NCI-H2029 (cell line): ENCODE results near the gene GTF3C6.
"Not testable (repeated sequence)": the region's sequence is repeated elsewhere in the genome, so short reads cannot be mapped to it uniquely, and the experiment has no call there.

Source experiments
- DNase-seq: peaks from one replicate; lab custom pipeline; 2025; lab: John Stamatoyannopoulos, UW

The GTF3C6 gene

DNA sequence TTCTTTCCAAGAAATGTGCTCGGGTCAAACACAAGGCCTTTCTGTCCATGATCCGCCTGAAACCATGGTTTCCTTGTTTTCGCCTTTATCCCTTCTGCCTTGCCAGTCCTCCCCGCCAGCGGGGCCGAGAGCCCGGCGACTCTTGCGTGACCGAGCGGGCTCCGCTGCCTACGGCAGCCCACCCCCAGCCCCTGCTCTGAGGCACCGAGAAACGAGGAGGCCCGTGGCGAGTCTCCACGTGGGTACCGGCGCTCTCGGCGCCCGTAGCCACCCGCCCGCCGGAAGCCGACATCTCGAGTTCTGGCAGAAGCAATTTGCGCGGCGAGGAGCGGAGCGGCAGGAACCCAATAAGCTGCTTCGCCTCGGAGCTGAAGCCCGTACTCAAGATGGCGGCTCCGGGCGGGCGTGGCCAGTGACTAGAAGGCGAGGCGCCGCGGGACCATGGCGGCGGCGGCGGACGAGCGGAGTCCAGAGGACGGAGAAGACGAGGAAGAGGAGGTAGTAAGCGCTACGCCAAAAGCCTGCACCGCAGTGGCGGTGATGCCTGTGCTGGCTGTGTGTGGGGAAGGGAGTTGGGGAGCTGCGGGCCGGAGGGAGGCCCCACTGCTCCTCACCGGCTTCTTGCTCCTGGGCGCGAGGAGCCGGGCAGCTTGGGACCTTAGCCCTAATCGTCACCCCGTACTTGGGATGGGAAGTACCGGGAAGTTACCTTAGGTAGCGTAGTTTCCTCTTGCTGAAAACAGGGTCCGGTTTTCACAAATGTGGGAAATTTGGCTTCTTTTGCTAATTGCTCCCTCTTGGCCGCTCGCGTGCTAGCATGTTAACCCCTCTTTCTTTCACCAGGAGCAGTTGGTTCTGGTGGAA, at the start of gene GTF3C6:
Gene GTF3C6 (plus strand): TSS at position 378 of the 864 bp plus-strand sequence. CDS start 64 bp downstream, at position 442.
- peak; percentile 86 for DNase-seq

DNA sequence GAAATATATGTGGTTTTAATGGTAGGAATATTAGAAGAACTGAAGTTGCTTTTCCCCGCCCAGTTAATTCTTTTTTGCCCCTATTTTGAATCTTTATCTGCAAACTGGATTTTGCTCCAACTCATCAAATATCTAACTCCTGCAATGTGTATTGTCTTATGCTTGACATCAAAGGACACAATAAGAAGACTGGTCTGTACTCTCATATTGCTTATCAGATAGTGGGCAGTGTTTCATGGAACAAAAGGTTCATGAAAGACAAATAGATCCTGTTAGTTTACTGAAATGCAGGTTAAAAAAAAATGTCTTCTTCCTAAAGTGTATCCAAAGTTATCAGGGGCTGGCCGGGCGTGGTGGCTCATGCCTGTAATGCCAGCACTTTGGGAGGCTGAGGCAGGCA, 27.7 kb upstream of the GTF3C6 start:
- no peak for DNase-seq

DNA sequence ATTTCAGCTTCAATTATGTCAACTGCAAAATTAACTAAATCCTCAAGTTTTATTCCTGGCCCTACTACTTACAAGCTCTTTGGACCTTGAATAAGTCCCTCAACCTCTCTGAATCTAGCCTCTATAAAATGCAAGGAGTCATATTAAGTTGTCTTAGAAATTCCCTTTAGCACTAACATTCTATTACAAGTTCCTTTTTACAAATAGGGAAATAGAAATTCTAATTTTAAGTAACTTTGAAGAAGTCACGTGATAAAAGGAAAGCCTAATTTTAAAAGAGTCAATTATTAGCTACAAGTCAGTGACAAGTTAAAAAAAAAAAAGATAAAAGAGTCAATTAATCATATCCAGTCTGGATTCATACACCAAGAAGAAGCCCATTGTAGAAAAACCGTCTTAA, 24.6 kb upstream of the GTF3C6 start:
- no peak for DNase-seq

DNA sequence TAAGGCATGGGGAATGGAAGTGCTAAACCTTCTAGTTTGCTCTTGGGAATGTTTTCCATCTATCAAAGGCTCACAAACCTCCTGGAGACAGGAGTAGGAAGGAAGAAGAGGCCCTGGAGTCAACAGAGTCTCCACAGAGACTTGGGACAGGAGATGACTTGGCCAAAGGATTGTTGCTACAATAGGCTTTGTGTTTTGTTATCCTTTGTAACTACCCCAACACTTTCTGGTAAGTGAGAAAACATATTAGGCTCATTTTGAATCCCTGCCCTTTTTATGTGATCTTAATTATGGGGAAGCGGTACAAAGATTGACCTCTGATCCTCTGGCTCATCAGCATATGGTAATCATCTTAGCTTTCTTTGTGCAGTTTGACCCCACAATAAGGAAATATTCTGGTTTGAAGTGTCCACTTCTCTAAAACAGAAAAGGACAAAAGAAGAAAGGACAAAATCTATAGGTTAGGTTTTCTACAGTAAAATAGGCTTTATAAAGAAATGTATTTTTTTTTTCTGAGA, 24.1 kb upstream of the GTF3C6 start:
- no peak for DNase-seq

DNA sequence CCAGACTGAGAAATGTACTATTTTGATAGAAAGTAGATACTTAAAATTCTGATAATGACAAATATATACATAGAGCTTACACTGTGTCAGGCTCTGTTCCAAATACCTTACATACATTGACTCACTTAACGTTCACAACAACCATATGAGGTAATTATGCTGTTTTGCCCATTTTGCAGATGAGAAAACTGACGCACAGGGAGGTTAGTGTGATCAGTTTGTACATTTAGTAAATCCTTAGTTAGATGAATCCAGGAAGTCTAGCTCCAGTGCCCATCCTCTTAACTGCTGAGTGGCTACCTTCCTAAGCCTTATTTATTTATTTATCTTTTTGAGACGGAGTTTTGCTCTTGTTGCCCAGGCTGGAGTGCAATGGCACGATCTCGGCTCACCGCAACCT, 23.3 kb upstream of the GTF3C6 start:
- DNase-seq, result no peak

GRCh38 chr6:110938171-110938570, 20.3 kb upstream of the GTF3C6 start:
- no peak for DNase-seq

DNA sequence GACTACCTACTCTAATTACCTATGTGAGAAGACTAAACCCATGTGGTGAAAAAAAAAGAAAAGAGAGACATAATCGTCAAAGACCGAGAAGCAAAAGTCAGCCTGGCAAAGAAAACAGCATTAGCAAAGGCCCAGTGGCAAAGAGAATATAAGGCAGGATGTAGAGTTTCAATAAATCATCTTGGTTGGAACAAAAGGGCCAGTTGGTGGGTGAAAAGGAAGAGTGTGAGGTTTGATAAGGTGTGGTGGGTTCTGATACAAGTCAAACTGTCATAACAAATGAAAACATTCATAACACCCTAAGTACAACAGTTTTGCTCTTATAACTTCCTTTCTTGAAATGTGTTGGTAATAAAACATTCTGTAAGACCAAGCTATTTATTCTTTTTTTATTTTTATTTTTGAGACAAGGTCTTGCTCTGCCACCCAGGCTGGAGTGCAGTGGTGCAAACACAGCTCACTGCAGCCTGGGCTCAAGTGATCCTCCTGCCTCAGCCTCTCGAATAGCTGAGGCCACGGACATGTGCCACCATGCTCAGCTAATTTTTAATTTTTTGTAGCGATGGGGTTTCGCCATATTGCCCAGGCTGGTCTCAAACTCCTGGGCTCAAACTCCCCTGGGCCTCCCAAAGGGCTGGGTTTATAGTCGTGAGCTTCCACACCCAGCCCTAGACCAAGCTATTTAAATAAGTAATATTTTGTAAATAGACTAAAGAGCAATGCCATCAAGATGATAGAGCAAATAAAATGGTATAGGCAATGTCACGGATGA, 18.9 kb upstream of the GTF3C6 start:
- no peak for DNase-seq

GRCh38 chr6:110944681-110945151, 13.8 kb upstream of the GTF3C6 start:
- DNase-seq, result peak; percentile 11

GRCh38 chr6:110946498-110946897, 12.0 kb upstream of the GTF3C6 start:
- no peak for DNase-seq

GRCh38 chr6:110949679-110950285, 8.7 kb upstream of the GTF3C6 start:
- no peak for DNase-seq

GRCh38 chr6:110950440-110950839, 8.1 kb upstream of the GTF3C6 start:
- DNase-seq, result no peak

DNA sequence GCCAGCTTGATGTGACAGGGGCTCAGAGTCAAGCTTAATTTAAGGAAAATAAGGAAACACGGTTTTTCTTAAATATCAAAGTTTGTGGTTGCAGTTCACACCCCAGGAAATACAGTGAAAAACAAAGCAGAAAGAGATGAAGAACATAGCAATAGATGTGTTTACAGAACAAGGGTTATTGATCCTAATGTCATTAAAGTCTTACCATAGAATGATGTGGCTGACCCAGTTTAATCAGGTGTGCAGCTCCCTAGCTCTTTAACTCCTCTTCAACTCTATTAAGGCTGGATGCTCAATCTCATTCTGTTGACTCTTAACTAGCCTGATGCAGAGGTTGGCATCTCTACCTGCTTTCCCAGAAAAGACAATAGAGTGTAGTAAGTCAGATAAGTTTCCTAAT, 7.5 kb upstream of the GTF3C6 start:
- DNase-seq, result no peak

DNA sequence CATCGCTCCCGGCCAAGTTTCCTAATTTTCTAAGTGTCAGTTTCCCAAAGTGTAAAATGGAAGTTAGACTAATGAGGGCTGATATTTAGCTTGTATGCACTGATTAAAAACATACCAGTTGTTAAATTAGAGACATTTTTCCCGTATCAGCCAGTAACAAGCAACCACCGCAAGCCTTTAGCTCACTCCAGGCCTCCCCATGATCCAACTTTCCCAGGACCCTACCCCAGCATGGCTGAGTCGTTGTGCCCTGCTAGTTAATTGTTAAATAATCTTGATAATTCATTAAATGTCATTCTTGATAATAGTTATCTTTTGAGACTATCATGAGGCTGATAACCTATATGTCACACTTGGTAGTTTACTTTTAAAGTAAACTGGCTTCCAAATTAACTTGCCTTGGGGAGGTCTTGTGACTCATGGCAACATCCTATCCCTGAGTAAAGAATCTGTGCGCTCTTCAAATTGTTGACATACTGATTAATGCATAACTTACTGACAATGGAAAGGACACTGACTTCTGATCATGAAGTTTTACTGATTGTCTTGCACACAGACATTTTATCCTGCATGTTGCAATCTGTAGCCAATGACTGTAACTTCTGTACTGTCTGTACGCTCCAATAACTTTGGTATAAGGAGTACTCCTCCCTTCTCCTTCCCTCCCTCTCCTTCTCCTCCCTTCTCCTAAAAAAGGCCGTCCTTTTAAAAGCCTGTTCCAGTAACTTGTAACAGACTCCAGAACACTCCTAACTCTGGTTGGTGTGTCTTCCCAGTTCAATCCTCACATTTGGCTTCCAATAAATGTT, 6.3 kb upstream of the GTF3C6 start:
- DNase-seq, result no peak

- no peak for DNase-seq
These were observed 4.7 kb upstream of the GTF3C6 start for GRCh38 chr6:110953633-110954303.

DNA sequence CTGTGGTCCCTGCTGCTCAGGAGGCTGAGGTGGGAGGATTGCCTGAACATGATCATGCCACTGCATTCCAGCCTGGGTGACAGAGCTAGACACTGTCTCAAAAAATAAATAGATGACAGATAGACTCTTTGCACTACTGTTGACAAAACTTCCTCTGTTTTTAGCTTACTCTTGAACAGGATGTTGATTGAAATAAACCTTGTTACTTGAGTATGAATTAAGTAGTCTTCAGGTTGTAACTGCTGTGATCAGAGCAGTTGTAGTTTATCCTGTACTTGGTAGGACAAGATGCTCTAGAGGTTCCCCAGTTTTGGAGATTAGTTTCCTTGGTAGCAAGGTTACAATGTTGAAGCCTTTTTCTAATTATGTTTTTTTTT, 1.5 kb downstream of the GTF3C6 start:
- DNase-seq, result no peak

DNA sequence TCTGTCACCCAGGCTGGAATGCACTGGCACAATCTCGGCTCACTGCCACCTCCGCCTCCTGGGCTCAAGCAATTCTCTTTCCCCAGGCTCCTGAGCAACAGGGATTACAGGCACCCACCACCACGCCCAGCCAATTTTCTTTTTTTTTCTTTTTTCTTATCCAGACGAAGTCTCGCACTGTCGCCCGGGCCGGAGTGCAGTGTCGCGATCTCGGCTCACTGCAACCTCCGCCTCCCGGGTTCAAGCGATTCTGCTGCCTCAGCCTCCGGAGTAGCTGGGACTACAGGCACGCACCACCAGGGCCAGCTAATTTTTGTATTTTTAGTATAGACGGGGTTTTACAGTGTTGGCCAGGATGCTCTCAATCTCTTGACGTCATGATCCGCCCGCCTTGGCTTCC, 4.1 kb downstream of the GTF3C6 start:
- not testable (repeated sequence) for DNase-seq

- DNase-seq, result no peak
These were observed 7.2 kb downstream of the GTF3C6 start for GRCh38 chr6:110965629-110966229.

GRCh38 chr6:110968661-110969060, 10.2 kb downstream of the GTF3C6 start:
- not testable (repeated sequence) for DNase-seq

GRCh38 chr6:110971468-110971867, 13.0 kb downstream of the GTF3C6 start:
- DNase-seq, result no peak

- no peak for DNase-seq
These were observed 18.1 kb downstream of the GTF3C6 start for GRCh38 chr6:110976575-110976974.
